CD14-positive monocyte (primary cell): ENCODE data around the gene TMEFF2. TPM values are rescaled to one million over a fixed set of nuclear protein-coding genes. Genes with fewer than 3 reads are reported as not detected.

Experiments
- DNase-seq, 3 donors: peaks; one replicate each; pipeline ENCODE4 v3.0.0-alpha.2; 2011 to 2022
- H2AFZ ChIP-seq: 2 replicates; pipeline ENCODE4 v1.6.0; 2012; ENCODE audit warnings: mild to moderate bottlenecking, low read depth, low read length, inconsistent platforms; ENCODE audit not compliant: insufficient read depth, poor library complexity, severe bottlenecking
- H3K27ac ChIP-seq, 2 donors: 1 replicate in 1 of 2; 2 replicates in 1 of 2; pipeline ENCODE4 v1.5.1; 2012 to 2013; ENCODE audit warnings: low read length in 2 of 2, control low read depth in 1 of 2, inconsistent platforms in 1 of 2, low read depth in 1 of 2, mild to moderate bottlenecking in 1 of 2
- H3K27me3 ChIP-seq, 2 donors: one replicate each; pipeline versions ENCODE4 v1.6.0 to v1.6.1; 2011 to 2013; ENCODE audit warnings: low read length in 2 of 2; ENCODE audit not compliant: control insufficient read depth in 2 of 2, insufficient read depth in 2 of 2
- H3K36me3 ChIP-seq, 2 donors: replicated peaks in 1 of 2; 1 replicate in 1 of 2; 2 replicates in 1 of 2; pipeline versions ENCODE4 v1.5.1 to v1.6.1; 2012 to 2013; ENCODE audit warnings: low read length in 2 of 2, control low read depth in 1 of 2, inconsistent platforms in 1 of 2, mild to moderate bottlenecking in 1 of 2; ENCODE audit not compliant: insufficient read depth in 2 of 2, control insufficient read depth in 1 of 2
- H3K4me1 ChIP-seq, 2 donors: 1 replicate in 1 of 2; 2 replicates in 1 of 2; pipeline versions ENCODE4 v1.5.1 to v1.6.1; 2012 to 2013; ENCODE audit warnings: low read length in 2 of 2, control low read depth in 1 of 2, inconsistent platforms in 1 of 2, mild to moderate bottlenecking in 1 of 2, moderate library complexity in 1 of 2; ENCODE audit not compliant: insufficient read depth in 2 of 2, control insufficient read depth in 1 of 2
- H3K4me2 ChIP-seq: replicated peaks from 2 replicates; pipeline ENCODE3; 2012; ENCODE audit warnings: low read length, moderate library complexity, mild to moderate bottlenecking; ENCODE audit not compliant: poor library complexity, severe bottlenecking; ENCODE audit errors: extremely low read depth
- H3K4me3 ChIP-seq, 3 experiments: fragments of 200-600 bp in 1 of 3; sonication (generic) in 1 of 3; replicated peaks in 1 of 3; 1 replicate in 2 of 3; 2 replicates in 1 of 3; pipeline ENCODE4 v1.5.1; 2011 to 2013; ENCODE audit warnings: low read length in 3 of 3, mild to moderate bottlenecking in 3 of 3, control low read depth in 2 of 3, low read depth in 2 of 3, inconsistent platforms in 1 of 3, moderate library complexity in 1 of 3
- H3K79me2 ChIP-seq: 2 replicates; pipeline ENCODE4 v1.6.0; 2012; ENCODE audit warnings: mild to moderate bottlenecking, control low read depth, inconsistent platforms, low read length, moderate library complexity; ENCODE audit not compliant: insufficient read depth
- H3K9ac ChIP-seq: 2 replicates; pipeline ENCODE4 v1.6.0; 2017; ENCODE audit warnings: low read length, mild to moderate bottlenecking; ENCODE audit not compliant: insufficient read depth, poor library complexity, severe bottlenecking
- H3K9me3 ChIP-seq, 2 donors: replicated peaks in 1 of 2; 1 replicate in 1 of 2; 2 replicates in 1 of 2; pipeline versions ENCODE4 v1.5.1 to v1.6.1; 2012 to 2013; ENCODE audit warnings: low read length in 2 of 2, control low read depth in 1 of 2; ENCODE audit not compliant: control insufficient read depth in 1 of 2, insufficient read depth in 1 of 2
- H4K20me1 ChIP-seq: 2 replicates; pipeline ENCODE4 v1.6.0; 2012; ENCODE audit warnings: mild to moderate bottlenecking, low read length, control low read depth, moderate library complexity; ENCODE audit not compliant: insufficient read depth
- H3K27ac Mint-ChIP-seq, 7 donors: one replicate each; pipeline ENCODE4 v1.8.0; 2020; ENCODE audit warnings: mild to moderate bottlenecking in 7 of 7, mixed read lengths in 7 of 7, moderate library complexity in 6 of 7, inconsistent platforms in 2 of 7
- H3K27me3 Mint-ChIP-seq, 3 donors: one replicate each; pipeline ENCODE4 v1.8.0; 2021 to 2022; ENCODE audit warnings: low read depth in 3 of 3, mild to moderate bottlenecking in 3 of 3, mixed read lengths in 3 of 3, moderate library complexity in 3 of 3, inconsistent platforms in 1 of 3
- H3K36me3 Mint-ChIP-seq, 2 donors: one replicate each; pipeline ENCODE4 v1.8.0; 2020; ENCODE audit warnings: mixed read lengths in 2 of 2, inconsistent platforms in 1 of 2, mild to moderate bottlenecking in 1 of 2
- H3K4me1 Mint-ChIP-seq: one replicate; pipeline ENCODE4 v1.8.0; 2020; ENCODE audit warnings: mild to moderate bottlenecking, mixed read lengths
- H3K4me3 Mint-ChIP-seq, 2 donors: one replicate each; pipeline ENCODE4 v1.8.0; 2020; ENCODE audit warnings: mild to moderate bottlenecking in 2 of 2, mixed read lengths in 2 of 2, moderate library complexity in 1 of 2
- H3K9me3 Mint-ChIP-seq, 7 donors: one replicate each; pipeline ENCODE4 v1.8.0; 2020 to 2022; ENCODE audit warnings: mixed read lengths in 7 of 7, mild to moderate bottlenecking in 6 of 7, moderate library complexity in 6 of 7, inconsistent platforms in 2 of 7
- CTCF ChIP-seq: fragments of 200-600 bp; IDR thresholded peaks from one replicate; pipeline ENCODE4 v1.8.0; 2022; ENCODE audit warnings: antibody characterized with exemption, mild to moderate bottlenecking
- WGBS: methylation state at CpG from one replicate; pipeline ENCODE4 v1.1.5; 2013; ENCODE audit warnings: missing lambda C conversion rate; ENCODE audit not compliant: insufficient coverage; 5-methylcytosine and 5-hydroxymethylcytosine counted together
- intact Hi-C, 2 donors: fragments of 100-400 bp; cut with micrococcal nuclease; formaldehyde crosslinking; loops; one replicate each; pipeline versions ENCODE4 v1.15.0 to v1.15.1; 2023
- polyA plus RNA-seq, 3 donors: library from polyadenylated mRNA; depleted of rRNA in 1 of 3; unstranded in 2 of 3; stranded (reverse) in 1 of 3; fragments of 300-500 nt in 2 of 3; fragments of >200 nt in 1 of 3; fragmentation: Illumina TruSeq in 2 of 3; gene quantifications; 1 replicate in 2 of 3; 2 replicates in 1 of 3; pipeline ENCODE4 v1.2.3, GENCODE V29; 2012 to 2021

Gene TMEFF2
- polyA plus RNA-seq, 3 donors, result not detected

- H3K36me3 Mint-ChIP-seq, result no peaks in the 10 kb centered on the region
- no peaks in the 10 kb centered on the region for H3K27me3 Mint-ChIP-seq
Measured at GRCh38 chr2:192042126-192042525, 152.6 kb downstream of the TMEFF2 start.

GRCh38 chr2:192038110-192038509 lies 156.6 kb downstream of the TMEFF2 start:
- no peak for DNase-seq
- no peaks in the 10 kb centered on the region for H3K9me3 ChIP-seq
- no peaks in the 10 kb centered on the region for H4K20me1 ChIP-seq
- TF ChIP-seq CTCF, result no peak
- H3K27me3 ChIP-seq, result no peaks in the 10 kb centered on the region
- intact Hi-C loops, result no loop called here
- Mint-ChIP-seq H3K27ac (no peak overlapping the region), H3K36me3 (no peaks in the 10 kb centered on the region), H3K9me3 (peaks cover 0 to 3% (median 0%) of the 10 kb centered on the region in 7 donors), H3K4me1 (no peaks in the 10 kb centered on the region), H3K4me3 (no peak overlapping the region), H3K27me3 (no peaks in the 10 kb centered on the region)
- no peaks in the 10 kb centered on the region for H3K4me1 ChIP-seq
- no CpG with 5 or more reads among the region's 1 CpG for WGBS
- H3K27ac ChIP-seq, result no peak overlapping the region
- H3K36me3 ChIP-seq, result no peaks in the 10 kb centered on the region
- H3K4me3 ChIP-seq, result no peak overlapping the region
- no peak overlapping the region for H3K9ac ChIP-seq
- H3K79me2 ChIP-seq, result no peaks in the 10 kb centered on the region
- no peak overlapping the region for H2AFZ ChIP-seq
- H3K4me2 ChIP-seq, result no peak overlapping the region

More at GRCh38 chr2:192042126-192042525, 152.6 kb downstream of the TMEFF2 start:
- TF ChIP-seq CTCF, result no peak
- Histone ChIP-seq H3K79me2 (no peaks in the 10 kb centered on the region), H3K4me3 (no peak overlapping the region), H3K9me3 (no peaks in the 10 kb centered on the region), H3K27ac (no peak overlapping the region), H3K4me1 (no peaks in the 10 kb centered on the region), H3K9ac (no peak overlapping the region), H2AFZ (no peak overlapping the region), H3K27me3 (no peaks in the 10 kb centered on the region), H3K4me2 (no peak overlapping the region), H4K20me1 (no peaks in the 10 kb centered on the region), H3K36me3 (no peaks in the 10 kb centered on the region)
- H3K9me3 Mint-ChIP-seq, result peaks cover 0 to 5% (median 2%) of the 10 kb centered on the region in 7 donors
- H3K27ac Mint-ChIP-seq, result no peak overlapping the region
- WGBS, result 100% methylated on average over 1 of the region's 5 CpGs
- H3K4me3 Mint-ChIP-seq, result no peak overlapping the region
- no peaks in the 10 kb centered on the region for H3K4me1 Mint-ChIP-seq
- intact Hi-C loops, result no loop called here
- no peak for DNase-seq
